BLaER1 treated with 17β-estradiol and CSF1 and Interleukin-3, amounts not matched to agents 10 nM and 100 nM (cell line): Measurements from ENCODE around the gene PRR3.
A peak's percentile ranks its signal among the peaks of the same experiment; 100 is the strongest.

Experiments
- H3K27ac ChIP-seq, 11 experiments: shearing (Covaris generic); formaldehyde crosslinking; 2 replicates each; pipeline ENCODE4 v1.8.1; 2022
- H3K27me3 ChIP-seq, 11 experiments: shearing (Covaris generic); formaldehyde crosslinking; 2 replicates each; pipeline ENCODE4 v1.8.1; 2022
- H3K36me3 ChIP-seq, 11 experiments: shearing (Covaris generic); formaldehyde crosslinking; 2 replicates each; pipeline ENCODE4 v1.8.1; 2022
- H3K4me1 ChIP-seq, 10 experiments: shearing (Covaris generic); formaldehyde crosslinking; 2 replicates each; pipeline ENCODE4 v1.8.1; 2022
- H3K4me2 ChIP-seq, 11 experiments: shearing (Covaris generic); formaldehyde crosslinking; 2 replicates each; pipeline ENCODE4 v1.8.1; 2022
- H3K4me3 ChIP-seq, 10 experiments: shearing (Covaris generic); formaldehyde crosslinking; 2 replicates each; pipeline ENCODE4 v1.8.1; 2022
- H3K9ac ChIP-seq, 11 experiments: shearing (Covaris generic); formaldehyde crosslinking; 2 replicates each; pipeline ENCODE4 v1.8.1; 2022
- H3K9me3 ChIP-seq, 11 experiments: shearing (Covaris generic); formaldehyde crosslinking; replicated peaks in 1 of 11; 2 replicates each; pipeline ENCODE4 v1.8.1; 2022
- H4K20me1 ChIP-seq, 11 experiments: shearing (Covaris generic); formaldehyde crosslinking; 2 replicates each; pipeline ENCODE4 v1.8.1; 2022
- Cebpa-rat ChIP-seq, 11 experiments: shearing (Covaris generic); IDR thresholded peaks; 2 replicates each; pipeline ENCODE4 v1.8.1; 2022

PRR3 gene

DNA sequence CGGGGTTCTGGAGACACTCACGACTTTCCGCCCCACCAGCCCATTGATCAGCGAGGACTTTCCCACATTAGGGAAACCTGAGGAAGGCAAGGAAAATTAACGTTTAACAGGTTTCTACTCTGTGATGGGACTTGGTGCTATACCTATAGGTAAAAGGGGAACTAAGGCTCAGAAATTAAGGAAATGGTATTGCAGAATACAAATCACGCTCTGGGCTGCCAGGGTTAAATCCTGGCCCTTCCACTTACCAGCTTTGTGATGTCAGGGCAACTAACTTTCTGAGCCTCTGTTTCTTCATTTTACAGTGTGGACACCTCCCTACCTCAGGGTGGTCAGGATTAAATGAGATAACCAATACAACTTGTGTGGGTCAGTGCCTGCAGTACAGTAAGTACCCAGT is 9.6 kb upstream of the PRR3 start:
- H3K36me3 ChIP-seq: peaks cover 66 to 87% (median 79%) of the 10 kb centered on the region in 11 experiments

DNA sequence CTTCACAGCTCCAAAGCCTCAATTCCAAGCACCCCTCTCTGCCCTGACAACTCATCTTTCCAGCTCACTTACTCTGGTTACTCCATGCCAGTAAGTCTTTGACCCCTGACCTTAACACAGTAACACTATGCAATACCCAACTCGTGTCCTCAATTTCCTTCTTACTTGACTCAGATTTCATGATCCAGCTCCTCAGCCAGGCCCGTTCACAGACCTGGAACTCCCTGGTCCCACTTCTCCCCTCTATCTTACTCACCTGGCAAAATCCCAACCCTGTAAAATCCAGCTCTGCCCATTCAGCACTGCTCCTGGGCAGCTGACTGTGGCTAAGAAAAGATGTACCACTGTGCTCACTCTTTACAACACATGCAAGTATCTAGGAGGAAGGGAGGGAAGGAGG is 8.7 kb upstream of the PRR3 start:
- no peak for TF ChIP-seq Cebpa-rat (IDR thresholded peaks at IDR 0.05)
- Histone ChIP-seq H3K36me3 (peaks cover 75 to 96% (median 89%) of the 10 kb centered on the region in 11 experiments), H4K20me1 (peaks cover 0 to 31% (median 0%) of the 10 kb centered on the region in 11 experiments; a peak in 5 of 22 replicates), H3K9me3 (no peaks in the 10 kb centered on the region), H3K4me3 (no peak overlapping the region), H3K27me3 (no peaks in the 10 kb centered on the region), H3K27ac (no peak overlapping the region), H3K4me1 (peaks cover 9 to 26% (median 13%) of the 10 kb centered on the region in 10 experiments), H3K9ac (no peak overlapping the region), H3K4me2 (no peak overlapping the region)

More for the DNA sequence above, 9.6 kb upstream of the PRR3 start:
- no peaks in the 10 kb centered on the region for H3K27me3 ChIP-seq
- no peaks in the 10 kb centered on the region for H3K9me3 ChIP-seq
- no peak overlapping the region for H3K9ac ChIP-seq
- peaks cover 0 to 22% (median 0%) of the 10 kb centered on the region in 11 experiments; a peak in 4 of 22 replicates for H4K20me1 ChIP-seq
- H3K4me3 ChIP-seq: no peak overlapping the region
- TF ChIP-seq Cebpa-rat (IDR thresholded peaks at IDR 0.05): no peak
- H3K4me2 ChIP-seq: peak overlapping the region in 1 of 11 experiments; percentile 2; a peak in 1 of 22 replicates
- no peak overlapping the region for H3K27ac ChIP-seq
- H3K4me1 ChIP-seq: peaks cover 18 to 35% (median 22%) of the 10 kb centered on the region in 10 experiments

DNA sequence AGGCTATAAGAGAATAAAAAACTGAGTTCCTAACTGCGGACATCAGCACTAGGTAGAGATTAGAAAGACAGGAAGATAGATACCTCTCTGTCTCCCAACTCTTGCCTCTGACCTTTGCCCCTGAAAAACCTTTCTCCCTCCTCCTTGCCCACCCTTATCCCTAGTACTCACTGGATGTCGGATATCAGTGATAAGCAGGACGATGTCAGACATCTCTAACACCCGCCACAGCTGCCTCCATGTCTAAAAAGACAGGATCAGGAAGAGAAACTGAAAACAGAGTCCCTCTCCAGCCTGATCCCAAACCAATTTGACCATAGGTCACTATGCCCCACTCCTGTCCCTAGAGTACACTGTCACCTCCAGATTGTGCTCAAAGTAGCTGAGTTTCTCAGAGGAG is 2.7 kb upstream of the PRR3 start:
- Histone ChIP-seq H3K27ac (peak overlapping the region in 4 of 11 experiments; percentile 93 to 97 (median 96); a peak in 5 of 22 replicates), H3K36me3 (peaks cover 51 to 66% (median 56%) of the 10 kb centered on the region in 11 experiments), H3K4me2 (peak overlapping the region; percentile 93 to 100 (median 96)), H3K27me3 (no peaks in the 10 kb centered on the region), H3K4me3 (peak overlapping the region in 8 of 10 experiments; percentile 78 to 94 (median 92); a peak in 8 of 20 replicates), H3K9me3 (no peaks in the 10 kb centered on the region), H3K4me1 (peaks cover 27 to 38% (median 30%) of the 10 kb centered on the region in 10 experiments), H3K9ac (peak overlapping the region; percentile 86 to 95 (median 92); a peak in 21 of 22 replicates), H4K20me1 (peaks cover 0 to 53% (median 11%) of the 10 kb centered on the region in 11 experiments; a peak in 12 of 22 replicates)
- TF ChIP-seq Cebpa-rat (IDR thresholded peaks at IDR 0.05): no peak

DNA sequence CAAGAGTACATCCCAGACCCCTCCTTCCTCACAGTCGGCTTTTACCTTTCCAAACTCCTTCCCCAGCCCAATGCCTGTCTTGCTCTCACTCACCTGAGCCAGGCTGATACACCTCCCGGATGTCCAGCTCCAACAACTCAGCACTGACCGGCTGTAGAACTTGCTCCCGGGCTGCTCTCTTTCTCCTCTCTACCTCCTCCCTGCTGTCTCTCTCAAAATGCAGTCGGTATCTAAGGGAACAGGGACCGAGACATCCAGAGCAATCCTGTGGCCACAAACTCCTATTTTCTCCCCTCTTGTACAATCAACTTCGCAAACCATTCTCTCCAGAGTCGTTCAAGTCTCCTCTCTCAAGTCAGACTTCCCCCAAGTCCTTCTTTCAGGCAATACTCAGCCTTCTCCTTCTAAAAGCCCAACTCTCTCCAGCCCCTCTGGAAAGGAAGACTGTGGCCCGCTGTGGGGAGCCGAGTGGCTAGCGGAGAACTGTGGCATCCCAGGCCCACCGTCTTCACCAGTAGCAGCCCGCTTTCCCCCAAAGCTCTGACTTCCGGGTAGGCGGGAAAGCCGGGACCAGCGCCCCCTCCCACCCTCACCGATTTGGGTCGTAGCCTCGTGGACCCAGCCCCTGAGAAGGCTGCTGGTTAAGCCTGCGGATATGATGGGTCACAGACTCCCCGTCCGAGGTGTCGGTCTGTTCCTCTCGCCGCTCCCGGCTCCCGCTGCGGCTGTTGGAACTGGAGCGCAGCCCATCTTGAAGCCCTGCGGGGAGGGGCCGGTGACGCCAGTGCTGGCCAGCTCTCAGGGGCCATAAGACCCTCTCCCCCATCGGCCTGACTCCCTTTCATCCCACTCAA is 1.9 kb upstream of the PRR3 start:
- Histone ChIP-seq H3K4me1 (peaks cover 27 to 38% (median 33%) of the 10 kb centered on the region in 10 experiments), H3K9me3 (no peaks in the 10 kb centered on the region), H3K27ac (peak overlapping the region; percentile 89 to 97 (median 95); a peak in 21 of 22 replicates), H3K9ac (peak overlapping the region; percentile 86 to 95 (median 92)), H3K27me3 (no peaks in the 10 kb centered on the region), H3K4me3 (peak overlapping the region; percentile 78 to 94 (median 90)), H4K20me1 (peaks cover 0 to 51% (median 13%) of the 10 kb centered on the region in 11 experiments; a peak in 12 of 22 replicates), H3K36me3 (peaks cover 43 to 65% (median 56%) of the 10 kb centered on the region in 11 experiments), H3K4me2 (peak overlapping the region; percentile 93 to 100 (median 96))
- TF ChIP-seq Cebpa-rat (IDR thresholded peaks at IDR 0.05): no peak

DNA sequence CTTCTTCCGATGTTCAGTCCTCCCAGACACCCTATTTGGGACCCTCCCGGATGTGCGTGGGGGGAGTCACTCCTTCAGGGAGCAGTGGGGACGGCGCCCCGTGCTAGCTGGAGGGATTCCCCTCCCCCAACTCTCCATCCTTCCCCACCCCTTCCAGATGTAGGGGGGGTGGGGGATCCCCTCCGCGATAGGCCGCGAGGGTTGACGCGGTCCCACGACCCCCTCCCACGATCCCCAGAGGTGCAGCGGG is 1.4 kb upstream of the PRR3 start:
- Histone ChIP-seq H3K4me2 (peak overlapping the region; percentile 93 to 100 (median 96)), H3K4me1 (peaks cover 27 to 38% (median 33%) of the 10 kb centered on the region in 10 experiments), H4K20me1 (peaks cover 0 to 51% (median 13%) of the 10 kb centered on the region in 11 experiments; a peak in 12 of 22 replicates), H3K9ac (peak overlapping the region; percentile 86 to 95 (median 92)), H3K4me3 (peak overlapping the region; percentile 78 to 94 (median 90)), H3K9me3 (no peaks in the 10 kb centered on the region), H3K27ac (peak overlapping the region; percentile 89 to 97 (median 95)), H3K27me3 (no peaks in the 10 kb centered on the region), H3K36me3 (peaks cover 37 to 64% (median 53%) of the 10 kb centered on the region in 11 experiments)
- no peak for TF ChIP-seq Cebpa-rat (IDR thresholded peaks at IDR 0.05)

DNA sequence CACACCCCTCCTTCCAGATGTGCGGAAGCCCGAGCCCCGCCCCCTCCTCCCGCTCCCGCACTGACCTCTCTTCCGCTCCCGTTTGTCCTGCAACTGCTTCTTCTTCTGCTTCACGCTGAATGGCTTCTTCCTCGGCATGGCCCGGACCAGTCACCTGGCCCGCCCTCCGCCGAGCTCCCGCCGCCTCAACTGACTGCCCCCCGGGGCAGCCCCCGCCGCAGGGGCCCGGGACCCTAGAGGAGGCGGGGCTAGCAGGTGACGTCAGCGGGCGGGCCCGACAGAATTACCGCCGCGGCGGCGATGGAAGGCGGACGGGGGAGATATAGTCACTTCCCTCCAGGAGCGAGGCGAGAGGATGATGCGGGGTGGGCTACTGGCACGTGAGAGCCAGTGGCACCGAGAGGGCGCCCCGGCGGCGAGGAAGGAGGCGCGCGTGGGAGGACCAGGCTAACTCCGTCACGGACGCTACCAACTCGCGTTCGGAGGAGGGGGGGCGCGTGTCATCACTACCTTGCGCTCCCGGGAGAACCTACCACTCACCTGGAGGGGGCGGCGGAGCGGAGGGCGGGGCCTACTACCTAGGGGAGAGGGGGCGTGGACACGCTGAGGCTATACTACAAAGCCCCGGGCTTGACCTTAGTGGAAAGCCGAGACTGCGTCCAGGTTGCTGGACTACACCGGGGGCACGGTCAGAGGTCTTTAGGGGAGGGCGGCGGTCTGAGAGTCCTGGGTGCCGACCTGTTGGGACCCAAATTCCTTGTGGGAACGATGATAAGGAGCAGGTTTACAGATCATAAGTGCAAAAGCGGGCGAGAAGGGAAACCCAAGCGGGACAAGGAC is 809 bp upstream of the PRR3 start, which contains the start of gene GNL1:
GNL1 (minus strand) TSS at position 424 of the 840 bp plus-strand sequence; CDS start at position 138, 286 bp downstream.
- Histone ChIP-seq H3K4me3 (peak within 1 kb of the TSS; percentile 78 to 94 (median 90)), H3K4me1 (peaks cover 27 to 38% (median 33%) of the 10 kb centered on the region in 10 experiments), H4K20me1 (peaks cover 0 to 48% (median 18%) of the 10 kb centered on the region in 11 experiments; a peak in 13 of 22 replicates), H3K9me3 (no peaks in the 10 kb centered on the region), H3K27me3 (no peaks in the 10 kb centered on the region), H3K4me2 (peak within 1 kb of the TSS; percentile 93 to 100 (median 96)), H3K9ac (peak within 1 kb of the TSS; percentile 86 to 95 (median 92)), H3K36me3 (peaks cover 34 to 64% (median 53%) of the 10 kb centered on the region in 11 experiments), H3K27ac (peak within 1 kb of the TSS; percentile 89 to 97 (median 95))
- TF ChIP-seq Cebpa-rat (IDR thresholded peaks at IDR 0.05): no peak

DNA sequence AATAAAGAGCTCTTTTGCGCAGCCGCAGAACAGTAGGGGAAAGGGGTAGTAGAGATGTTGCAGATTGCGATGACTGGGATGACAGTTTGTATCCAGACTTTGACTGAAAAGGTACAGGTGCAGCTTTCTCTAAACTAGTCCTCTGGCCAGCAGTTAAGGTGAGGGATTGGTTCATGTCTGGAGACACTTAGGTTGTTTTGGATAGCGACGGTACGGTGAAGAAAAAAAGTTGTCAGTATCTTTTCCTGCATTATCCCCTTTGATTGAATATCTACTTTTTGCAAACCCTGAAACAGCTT is 537 bp downstream of the PRR3 start:
- Histone ChIP-seq H4K20me1 (peaks cover 0 to 48% (median 19%) of the 10 kb centered on the region in 11 experiments; a peak in 13 of 22 replicates), H3K4me2 (peak overlapping the region; percentile 81 to 100 (median 96)), H3K9ac (peak overlapping the region; percentile 86 to 95 (median 92)), H3K27ac (peak overlapping the region; percentile 89 to 97 (median 95)), H3K4me3 (peak overlapping the region; percentile 78 to 94 (median 90)), H3K9me3 (no peaks in the 10 kb centered on the region), H3K4me1 (peaks cover 27 to 38% (median 33%) of the 10 kb centered on the region in 10 experiments), H3K27me3 (no peaks in the 10 kb centered on the region), H3K36me3 (peaks cover 35 to 64% (median 53%) of the 10 kb centered on the region in 11 experiments)
- TF ChIP-seq Cebpa-rat (IDR thresholded peaks at IDR 0.05): no peak

DNA sequence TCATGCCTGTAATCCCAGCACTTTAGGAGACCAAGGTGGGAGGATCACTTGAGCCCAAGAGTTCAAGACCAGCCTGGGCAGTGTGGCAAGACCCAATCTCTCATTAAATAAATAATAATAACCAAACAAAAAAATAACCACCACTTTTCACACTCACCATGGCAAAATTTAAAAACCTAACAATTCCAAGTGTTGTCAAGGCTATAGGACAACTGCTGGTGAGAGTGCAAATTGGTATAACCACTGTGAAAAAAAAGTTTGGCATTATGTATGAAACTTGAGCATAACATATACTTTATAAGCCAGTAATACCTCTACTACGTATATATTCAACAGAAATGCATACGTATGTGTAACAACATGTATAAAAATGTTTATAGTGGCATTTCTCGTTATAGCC is 3.8 kb downstream of the PRR3 start:
- Histone ChIP-seq H3K9me3 (no peaks in the 10 kb centered on the region), H3K36me3 (peaks cover 27 to 60% (median 46%) of the 10 kb centered on the region in 11 experiments), H3K4me2 (no peak overlapping the region), H3K9ac (no peak overlapping the region), H3K4me3 (no peak overlapping the region), H3K4me1 (peaks cover 14 to 23% (median 17%) of the 10 kb centered on the region in 10 experiments), H4K20me1 (peaks cover 0 to 32% (median 14%) of the 10 kb centered on the region in 11 experiments; a peak in 12 of 22 replicates), H3K27ac (no peak overlapping the region), H3K27me3 (no peaks in the 10 kb centered on the region)
- TF ChIP-seq Cebpa-rat (IDR thresholded peaks at IDR 0.05): no peak
